HCT116 (cell line): Measurements from ENCODE around the gene IL17C. TPM values are rescaled to one million over a fixed set of nuclear protein-coding genes. Genes with fewer than 3 reads are reported as not detected.

Experiments
- ATAC-seq: fragments of 200-7000 bp; cut with Tn5 transposase; 2 replicates; pipeline ENCODE4 v1.9.1; 2020; ENCODE audit warnings: mild to moderate bottlenecking, moderate library complexity
- BruUV-seq: library from RNA; stranded (reverse); fragments of 400-500 nt; replicated peaks from 2 replicates; lab custom pipeline; 2021; lab: Mats Ljungman, UMichigan
- CTCF ChIA-PET: fragments of 300-600 bp; sonication (Branson Sonifier 250); formaldehyde crosslinking; loops from one replicate; lab custom pipeline; 2021; ENCODE audit warnings: antibody characterized with exemption; lab: Charles Lee
- POLR2A ChIA-PET: fragments of 300-600, 350-600 bp; sonication (Branson Sonifier 250); formaldehyde crosslinking; loops from one replicate; lab custom pipeline; 2021; ENCODE audit warnings: antibody characterized with exemption; lab: Charles Lee
- RAD21 ChIA-PET, 2 experiments: fragments of 300-600 bp; sonication (Branson Sonifier 250); formaldehyde crosslinking; loops; one replicate each; lab custom pipeline; 2023; ENCODE audit warnings: low total read pairs in 2 of 2; ENCODE audit not compliant: uncharacterized antibody in 2 of 2, unreplicated experiment in 2 of 2, low non-redundant PET in 1 of 2; lab: Charles Lee
- DNase-seq: peaks from one replicate; pipeline ENCODE4 v3.0.0-alpha.2; 2010; ENCODE audit warnings: low read depth, low spot score
- H2AFZ ChIP-seq: fragments of 200-600 bp; shearing (Covaris generic), sonication (generic); 2 replicates; pipeline ENCODE4 v1.6.1; 2017; ENCODE audit warnings: low read depth, mixed run types, mixed read lengths, antibody characterized with exemption, low read length; ENCODE audit not compliant: poor library complexity, severe bottlenecking
- H3K27ac ChIP-seq: 2 replicates; pipeline ENCODE4 v1.5.1; 2012; ENCODE audit warnings: low read depth, low read length
- H3K27me3 ChIP-seq: fragments of 200-600 bp; sonication (generic); 2 replicates; pipeline ENCODE4 v1.6.1; 2016; ENCODE audit warnings: mixed run types, low read length, mixed read lengths; ENCODE audit not compliant: insufficient read depth
- H3K36me3 ChIP-seq, 2 experiments: fragments of 200-500 bp in 1 of 2; fragments of 200-600 bp in 1 of 2; sonication (Bioruptor generic) in 1 of 2; sonication (generic) in 1 of 2; 2 replicates each; pipeline versions ENCODE4 v1.5.1 to v1.6.1; 2014 to 2016; ENCODE audit warnings: low read length in 2 of 2, inconsistent platforms in 1 of 2, mixed read lengths in 1 of 2, mixed run types in 1 of 2; ENCODE audit not compliant: insufficient read depth in 2 of 2, control insufficient read depth in 1 of 2
- H3K4me1 ChIP-seq, 2 experiments: fragments of 200-600 bp in 1 of 2; sonication (generic) in 1 of 2; 2 replicates each; pipeline versions ENCODE4 v1.5.1 to v1.6.1; 2012 to 2017; ENCODE audit warnings: low read length in 2 of 2, inconsistent platforms in 1 of 2, mild to moderate bottlenecking in 1 of 2, mixed read lengths in 1 of 2, mixed run types in 1 of 2, moderate library complexity in 1 of 2; ENCODE audit not compliant: insufficient read depth in 2 of 2, control insufficient read depth in 1 of 2
- H3K4me2 ChIP-seq: fragments of 200-600 bp; sonication (generic); 2 replicates; pipeline ENCODE4 v1.6.1; 2017; ENCODE audit warnings: mixed run types, low read length, mixed read lengths
- H3K4me3 ChIP-seq, 2 experiments: fragments of 200-600 bp in 1 of 2; sonication (generic) in 1 of 2; replicated peaks in 1 of 2; 2 replicates each; pipeline ENCODE4 v1.5.1; 2011 to 2016; ENCODE audit warnings: low read length in 2 of 2, control low read depth in 1 of 2, low read depth in 1 of 2, mild to moderate bottlenecking in 1 of 2, mixed read lengths in 1 of 2, mixed run types in 1 of 2
- H3K79me2 ChIP-seq: fragments of 200-600 bp; sonication (generic); 2 replicates; pipeline ENCODE4 v1.6.1; 2017; ENCODE audit warnings: mild to moderate bottlenecking, mixed run types, low read length, moderate library complexity, mixed read lengths; ENCODE audit not compliant: insufficient read depth
- H3K9ac ChIP-seq: fragments of 200-600 bp; sonication (generic); 2 replicates; pipeline ENCODE4 v1.6.1; 2016; ENCODE audit warnings: low read length, mixed read lengths
- H3K9me2 ChIP-seq: fragments of 200-600 bp; sonication (generic), shearing (Covaris generic); 2 replicates; pipeline ENCODE4 v1.6.1; 2017; ENCODE audit warnings: mixed run types, mild to moderate bottlenecking, moderate library complexity; ENCODE audit not compliant: insufficient read depth
- H3K9me3 ChIP-seq, 2 experiments: fragments of 200-500 bp in 1 of 2; fragments of 200-600 bp in 1 of 2; sonication (Bioruptor generic) in 1 of 2; sonication (generic) in 1 of 2; 2 replicates each; pipeline ENCODE4 v1.6.1; 2014 to 2017; ENCODE audit warnings: low read length in 2 of 2, mixed read lengths in 2 of 2, inconsistent platforms in 1 of 2, low read depth in 1 of 2, mild to moderate bottlenecking in 1 of 2, mixed run types in 1 of 2, moderate library complexity in 1 of 2; ENCODE audit not compliant: control insufficient read depth in 1 of 2, insufficient read depth in 1 of 2
- H4K20me1 ChIP-seq: fragments of 200-600 bp; sonication (generic), shearing (Covaris generic); 2 replicates; pipeline ENCODE4 v1.6.1; 2017; ENCODE audit warnings: mixed run types, mild to moderate bottlenecking, moderate library complexity; ENCODE audit not compliant: insufficient read depth
- EGR1 ChIP-seq: IDR thresholded peaks from 2 replicates; pipeline ENCODE4 v1.6.1; 2012; ENCODE audit warnings: low read depth
- ELF1 ChIP-seq: IDR thresholded peaks from 2 replicates; pipeline ENCODE4 v1.6.1; 2012; ENCODE audit warnings: low read depth, borderline replicate concordance
- EZH2phosphoT487 ChIP-seq: fragments of 200-600 bp; IDR thresholded peaks from 2 replicates; pipeline ENCODE4 v1.6.1; 2018; ENCODE audit warnings: antibody characterized with exemption, borderline replicate concordance
- JUND ChIP-seq: IDR thresholded peaks from 2 replicates; pipeline ENCODE4 v1.6.1; 2012
- POLR2A ChIP-seq: IDR thresholded peaks from 2 replicates; pipeline ENCODE4 v1.7.0; 2011; ENCODE audit warnings: borderline replicate concordance; ENCODE audit not compliant: insufficient read depth, insufficient read length; ENCODE audit errors: extremely low read depth
- POLR2AphosphoS5 ChIP-seq: IDR thresholded peaks from 2 replicates; pipeline ENCODE4 v1.6.1; 2011; ENCODE audit warnings: mild to moderate bottlenecking, low read depth, low read length, moderate library complexity
- RAD21 ChIP-seq: IDR thresholded peaks from 2 replicates; pipeline ENCODE4 v1.6.1; 2012; ENCODE audit warnings: low read depth, mild to moderate bottlenecking
- SIN3A ChIP-seq: IDR thresholded peaks from 2 replicates; pipeline ENCODE4 v1.6.1; 2012; ENCODE audit warnings: low read depth
- SP1 ChIP-seq: IDR thresholded peaks from 2 replicates; pipeline ENCODE4 v1.6.1; 2012; ENCODE audit warnings: low read depth
- TCF7L2 ChIP-seq: IDR thresholded peaks from 2 replicates; pipeline ENCODE4 v1.7.0; 2011; ENCODE audit warnings: borderline replicate concordance, inconsistent platforms; ENCODE audit not compliant: insufficient read depth, insufficient read length; ENCODE audit errors: extremely low read depth
- YY1 ChIP-seq: IDR thresholded peaks from 2 replicates; pipeline ENCODE4 v1.6.1; 2011; ENCODE audit warnings: low read length, low read depth, moderate library complexity, mild to moderate bottlenecking; ENCODE audit not compliant: insufficient replicate concordance; ENCODE audit errors: extremely low read depth
- intact Hi-C: fragments of 100-400 bp; cut with micrococcal nuclease; formaldehyde crosslinking; loops from 2 replicates; pipeline ENCODE4 v1.10.0; 2022
- total RNA-seq: library from RNA; stranded (reverse); gene quantifications from one replicate; pipeline ENCODE4 v1.2.1, GENCODE V29; 2021; ENCODE audit not compliant: unreplicated experiment
- TF ChIP-seq, protein P1 (sequence below): IDR thresholded peaks from 2 replicates; pipeline ENCODE4 v1.6.1; 2012; ENCODE audit warnings: low read depth
- TF ChIP-seq, protein P2 (sequence below): IDR thresholded peaks from 2 replicates; pipeline ENCODE4 v1.6.1; 2012
- TF ChIP-seq, protein P3 (sequence below): IDR thresholded peaks from 2 replicates; pipeline ENCODE4 v1.6.1; 2011; ENCODE audit warnings: mild to moderate bottlenecking, low read length, moderate library complexity; ENCODE audit not compliant: insufficient replicate concordance; ENCODE audit errors: extremely low read depth
- TF ChIP-seq, protein P4 (sequence below), 3 experiments: fragments of 200-600 bp in 1 of 3; sonication (generic) in 1 of 3; IDR thresholded peaks in 2 of 3; conservative IDR thresholded peaks in 1 of 3; 2 replicates each; pipeline ENCODE4 v1.5.1; 2012 to 2017; ENCODE audit warnings: low read depth in 2 of 3, low read length in 2 of 3, antibody characterized with exemption in 1 of 3, borderline replicate concordance in 1 of 3, control low read depth in 1 of 3, mild to moderate bottlenecking in 1 of 3, mixed read lengths in 1 of 3, mixed run types in 1 of 3, moderate library complexity in 1 of 3; ENCODE audit not compliant: insufficient read depth in 1 of 3

The IL17C gene
- total RNA-seq, 1 experiment from 2014 or later: not detected

DNA sequence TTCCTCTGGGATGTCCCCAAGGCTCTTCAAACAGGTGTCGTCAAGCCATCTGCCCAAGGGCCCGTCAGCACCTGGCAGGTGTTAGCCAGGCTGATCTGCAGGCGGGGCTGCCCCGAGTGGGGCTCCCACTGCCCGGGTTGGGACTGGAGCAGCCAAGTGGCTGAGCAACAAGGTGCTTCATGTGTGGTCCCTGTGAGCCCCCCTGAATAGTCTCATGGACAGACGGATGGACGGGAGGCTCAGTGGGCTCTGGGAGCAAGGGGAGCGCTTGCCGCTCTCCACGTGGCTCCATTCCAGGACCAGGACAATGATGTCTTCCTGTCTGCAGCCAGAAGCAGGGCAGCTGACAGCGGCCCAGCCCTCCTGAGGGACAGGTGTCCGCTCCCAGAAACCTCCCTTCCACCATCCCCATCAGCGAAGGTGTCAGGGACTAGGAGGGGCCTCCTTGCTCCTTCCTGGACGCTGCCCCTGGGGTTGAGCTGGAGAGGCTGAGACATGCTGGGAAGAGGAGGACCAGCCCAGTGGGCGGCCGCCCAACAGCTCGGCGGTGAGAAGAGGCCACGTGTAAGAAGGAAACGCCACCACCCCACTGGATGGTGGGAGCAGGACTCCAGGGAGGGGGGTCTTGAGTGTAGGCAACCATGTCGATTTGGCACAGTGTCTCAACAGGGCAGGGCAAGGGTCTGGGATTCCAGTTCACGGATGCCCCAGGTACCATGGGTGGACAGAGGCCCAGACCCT is 38.3 kb downstream of the IL17C start (continued):
- TF ChIP-seq, protein P1, sequence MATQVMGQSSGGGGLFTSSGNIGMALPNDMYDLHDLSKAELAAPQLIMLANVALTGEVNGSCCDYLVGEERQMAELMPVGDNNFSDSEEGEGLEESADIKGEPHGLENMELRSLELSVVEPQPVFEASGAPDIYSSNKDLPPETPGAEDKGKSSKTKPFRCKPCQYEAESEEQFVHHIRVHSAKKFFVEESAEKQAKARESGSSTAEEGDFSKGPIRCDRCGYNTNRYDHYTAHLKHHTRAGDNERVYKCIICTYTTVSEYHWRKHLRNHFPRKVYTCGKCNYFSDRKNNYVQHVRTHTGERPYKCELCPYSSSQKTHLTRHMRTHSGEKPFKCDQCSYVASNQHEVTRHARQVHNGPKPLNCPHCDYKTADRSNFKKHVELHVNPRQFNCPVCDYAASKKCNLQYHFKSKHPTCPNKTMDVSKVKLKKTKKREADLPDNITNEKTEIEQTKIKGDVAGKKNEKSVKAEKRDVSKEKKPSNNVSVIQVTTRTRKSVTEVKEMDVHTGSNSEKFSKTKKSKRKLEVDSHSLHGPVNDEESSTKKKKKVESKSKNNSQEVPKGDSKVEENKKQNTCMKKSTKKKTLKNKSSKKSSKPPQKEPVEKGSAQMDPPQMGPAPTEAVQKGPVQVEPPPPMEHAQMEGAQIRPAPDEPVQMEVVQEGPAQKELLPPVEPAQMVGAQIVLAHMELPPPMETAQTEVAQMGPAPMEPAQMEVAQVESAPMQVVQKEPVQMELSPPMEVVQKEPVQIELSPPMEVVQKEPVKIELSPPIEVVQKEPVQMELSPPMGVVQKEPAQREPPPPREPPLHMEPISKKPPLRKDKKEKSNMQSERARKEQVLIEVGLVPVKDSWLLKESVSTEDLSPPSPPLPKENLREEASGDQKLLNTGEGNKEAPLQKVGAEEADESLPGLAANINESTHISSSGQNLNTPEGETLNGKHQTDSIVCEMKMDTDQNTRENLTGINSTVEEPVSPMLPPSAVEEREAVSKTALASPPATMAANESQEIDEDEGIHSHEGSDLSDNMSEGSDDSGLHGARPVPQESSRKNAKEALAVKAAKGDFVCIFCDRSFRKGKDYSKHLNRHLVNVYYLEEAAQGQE: no peak
- no peak for TF ChIP-seq TCF7L2
- no peak for TF ChIP-seq ELF1
- no peak for TF ChIP-seq EZH2phosphoT487
- TF ChIP-seq, protein P2, sequence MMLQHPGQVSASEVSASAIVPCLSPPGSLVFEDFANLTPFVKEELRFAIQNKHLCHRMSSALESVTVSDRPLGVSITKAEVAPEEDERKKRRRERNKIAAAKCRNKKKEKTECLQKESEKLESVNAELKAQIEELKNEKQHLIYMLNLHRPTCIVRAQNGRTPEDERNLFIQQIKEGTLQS: no peak

DNA sequence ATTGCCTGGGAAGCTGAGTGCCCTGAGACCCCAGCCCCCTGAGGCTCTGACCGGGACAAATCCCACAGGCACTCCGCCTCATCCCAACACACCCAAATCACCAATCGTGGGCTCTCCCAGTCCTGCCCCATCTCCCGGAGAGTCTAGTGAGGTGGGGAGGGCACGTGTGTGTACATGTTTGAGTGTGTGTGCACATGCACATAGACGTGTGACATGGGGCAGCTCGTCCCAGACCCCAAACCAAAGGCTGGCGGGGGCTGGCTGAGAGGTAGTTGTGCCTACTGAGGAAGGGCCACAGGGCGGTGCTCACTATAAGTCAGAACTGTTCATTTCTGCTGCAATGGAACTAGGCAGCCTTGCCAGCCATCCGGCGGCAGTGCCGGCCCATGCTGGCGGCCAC is 39.3 kb downstream of the IL17C start:
- no peak overlapping the region for H3K27ac ChIP-seq
- no peaks in the 10 kb centered on the region for H3K27me3 ChIP-seq
- DNase-seq (no peak), ATAC-seq (no peak)
- H3K36me3 ChIP-seq: no peaks in the 10 kb centered on the region
- peaks cover 0 to 14% of the 10 kb centered on the region in 2 experiments; a peak in 2 of 4 replicates for H3K4me1 ChIP-seq
- CTCF ChIA-PET: no interaction called here
- H4K20me1 ChIP-seq: no peaks in the 10 kb centered on the region
- no TSS peak for BruUV-seq
- no peaks in the 10 kb centered on the region for H3K9me2 ChIP-seq
- no peak overlapping the region for H2AFZ ChIP-seq
- RAD21 ChIA-PET: no interaction called here
- intact Hi-C loops: no loop called here
- no peak overlapping the region for H3K4me2 ChIP-seq
- POLR2A ChIA-PET: no interaction called here
- H3K9me3 ChIP-seq: no peaks in the 10 kb centered on the region
- no peak overlapping the region for H3K4me3 ChIP-seq
- H3K9ac ChIP-seq: no peak overlapping the region
- no peaks in the 10 kb centered on the region for H3K79me2 ChIP-seq
- TF ChIP-seq EGR1 (no peak), YY1 (no peak), POLR2A (no peak), JUND (no peak), SIN3A (no peak), EZH2phosphoT487 (no peak), POLR2AphosphoS5 (no peak), SP1 (no peak), ELF1 (no peak), RAD21 (no peak)
- TF ChIP-seq, protein P2: no peak
- TF ChIP-seq, protein P3, sequence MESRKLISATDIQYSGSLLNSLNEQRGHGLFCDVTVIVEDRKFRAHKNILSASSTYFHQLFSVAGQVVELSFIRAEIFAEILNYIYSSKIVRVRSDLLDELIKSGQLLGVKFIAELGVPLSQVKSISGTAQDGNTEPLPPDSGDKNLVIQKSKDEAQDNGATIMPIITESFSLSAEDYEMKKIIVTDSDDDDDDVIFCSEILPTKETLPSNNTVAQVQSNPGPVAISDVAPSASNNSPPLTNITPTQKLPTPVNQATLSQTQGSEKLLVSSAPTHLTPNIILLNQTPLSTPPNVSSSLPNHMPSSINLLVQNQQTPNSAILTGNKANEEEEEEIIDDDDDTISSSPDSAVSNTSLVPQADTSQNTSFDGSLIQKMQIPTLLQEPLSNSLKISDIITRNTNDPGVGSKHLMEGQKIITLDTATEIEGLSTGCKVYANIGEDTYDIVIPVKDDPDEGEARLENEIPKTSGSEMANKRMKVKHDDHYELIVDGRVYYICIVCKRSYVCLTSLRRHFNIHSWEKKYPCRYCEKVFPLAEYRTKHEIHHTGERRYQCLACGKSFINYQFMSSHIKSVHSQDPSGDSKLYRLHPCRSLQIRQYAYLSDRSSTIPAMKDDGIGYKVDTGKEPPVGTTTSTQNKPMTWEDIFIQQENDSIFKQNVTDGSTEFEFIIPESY: no peak
- TF ChIP-seq, protein P4, sequence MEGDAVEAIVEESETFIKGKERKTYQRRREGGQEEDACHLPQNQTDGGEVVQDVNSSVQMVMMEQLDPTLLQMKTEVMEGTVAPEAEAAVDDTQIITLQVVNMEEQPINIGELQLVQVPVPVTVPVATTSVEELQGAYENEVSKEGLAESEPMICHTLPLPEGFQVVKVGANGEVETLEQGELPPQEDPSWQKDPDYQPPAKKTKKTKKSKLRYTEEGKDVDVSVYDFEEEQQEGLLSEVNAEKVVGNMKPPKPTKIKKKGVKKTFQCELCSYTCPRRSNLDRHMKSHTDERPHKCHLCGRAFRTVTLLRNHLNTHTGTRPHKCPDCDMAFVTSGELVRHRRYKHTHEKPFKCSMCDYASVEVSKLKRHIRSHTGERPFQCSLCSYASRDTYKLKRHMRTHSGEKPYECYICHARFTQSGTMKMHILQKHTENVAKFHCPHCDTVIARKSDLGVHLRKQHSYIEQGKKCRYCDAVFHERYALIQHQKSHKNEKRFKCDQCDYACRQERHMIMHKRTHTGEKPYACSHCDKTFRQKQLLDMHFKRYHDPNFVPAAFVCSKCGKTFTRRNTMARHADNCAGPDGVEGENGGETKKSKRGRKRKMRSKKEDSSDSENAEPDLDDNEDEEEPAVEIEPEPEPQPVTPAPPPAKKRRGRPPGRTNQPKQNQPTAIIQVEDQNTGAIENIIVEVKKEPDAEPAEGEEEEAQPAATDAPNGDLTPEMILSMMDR (IDR thresholded peaks at IDR 0.05 in 2 of 3, conservative IDR thresholded peaks at IDR 0.05 in 1 of 3; ENCODE audit: borderline replicate concordance in 1 of 3, insufficient read depth in 1 of 3, low read depth in 2 of 3, low read length in 2 of 3): no peak
